GM18858 (cell line): Measurements from ENCODE around the gene AXIN1.
"Not testable (repeated sequence)": the region's sequence is repeated elsewhere in the genome, so short reads cannot be mapped to it uniquely, and the experiment has no call there.

Experiments
- ATAC-seq: cut with Tn5 transposase; IDR thresholded peaks from one replicate; pipeline ENCODE4 v1.9.1; 2021; ENCODE audit not compliant: unreplicated experiment

Gene AXIN1

DNA sequence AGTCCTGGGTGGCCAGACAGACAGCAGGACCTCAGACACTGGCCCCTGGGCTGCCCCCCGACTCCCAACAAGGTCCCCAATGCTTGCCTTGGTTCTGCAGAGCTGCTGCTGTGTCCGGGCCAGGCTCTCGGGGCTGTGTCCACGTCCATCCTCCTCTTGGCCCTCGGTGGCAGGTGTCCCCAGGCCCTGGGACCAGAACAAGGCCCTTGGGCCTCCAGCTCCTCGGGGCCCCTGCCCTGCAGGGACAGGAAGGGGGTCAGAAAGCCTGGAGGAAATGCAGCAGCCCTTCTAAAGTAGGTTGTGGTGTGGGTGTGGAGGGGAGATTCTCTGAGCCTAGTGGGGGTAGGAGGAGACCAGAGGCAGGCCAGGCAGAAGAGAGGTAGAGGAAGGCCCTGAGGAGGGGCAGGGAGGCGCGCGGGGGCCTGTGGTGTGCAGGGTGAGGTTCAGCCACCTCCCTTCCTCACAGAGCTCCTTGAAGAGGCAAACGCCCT lies 2.5 kb upstream of the AXIN1 start:
- no peak for ATAC-seq

DNA sequence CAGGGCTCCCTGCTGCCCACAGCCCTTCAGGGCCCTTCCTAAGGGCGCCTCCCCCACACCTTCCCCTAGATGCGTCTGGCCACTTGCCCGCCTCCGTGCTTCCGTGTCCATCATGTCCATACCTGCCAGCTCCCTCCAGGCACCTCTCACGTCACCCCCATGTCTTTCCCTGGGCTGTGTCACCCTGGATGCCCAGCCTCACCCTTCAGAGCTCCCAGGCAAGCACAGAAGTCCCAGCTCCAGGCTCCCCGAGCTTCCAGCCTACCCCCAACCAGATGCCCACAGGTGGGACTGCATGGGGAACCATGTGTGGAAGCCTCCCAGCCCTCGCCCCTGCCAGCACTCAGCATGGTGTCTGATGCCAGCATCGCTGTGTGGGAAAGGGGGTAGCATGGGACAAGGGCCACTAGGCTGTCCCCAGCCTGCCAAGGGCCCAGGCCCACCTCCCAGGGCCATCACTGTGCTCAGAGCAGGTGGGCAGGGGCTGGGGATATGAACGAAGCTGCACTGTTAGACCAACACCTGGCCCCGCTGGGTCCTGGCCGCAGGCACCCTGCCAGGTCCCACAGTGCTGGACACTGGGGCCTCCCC lies 1.9 kb upstream of the AXIN1 start:
- no peak for ATAC-seq

- no peak for ATAC-seq
Observed at GRCh38 chr16:353404-354290, 1.1 kb upstream of the AXIN1 start.

DNA sequence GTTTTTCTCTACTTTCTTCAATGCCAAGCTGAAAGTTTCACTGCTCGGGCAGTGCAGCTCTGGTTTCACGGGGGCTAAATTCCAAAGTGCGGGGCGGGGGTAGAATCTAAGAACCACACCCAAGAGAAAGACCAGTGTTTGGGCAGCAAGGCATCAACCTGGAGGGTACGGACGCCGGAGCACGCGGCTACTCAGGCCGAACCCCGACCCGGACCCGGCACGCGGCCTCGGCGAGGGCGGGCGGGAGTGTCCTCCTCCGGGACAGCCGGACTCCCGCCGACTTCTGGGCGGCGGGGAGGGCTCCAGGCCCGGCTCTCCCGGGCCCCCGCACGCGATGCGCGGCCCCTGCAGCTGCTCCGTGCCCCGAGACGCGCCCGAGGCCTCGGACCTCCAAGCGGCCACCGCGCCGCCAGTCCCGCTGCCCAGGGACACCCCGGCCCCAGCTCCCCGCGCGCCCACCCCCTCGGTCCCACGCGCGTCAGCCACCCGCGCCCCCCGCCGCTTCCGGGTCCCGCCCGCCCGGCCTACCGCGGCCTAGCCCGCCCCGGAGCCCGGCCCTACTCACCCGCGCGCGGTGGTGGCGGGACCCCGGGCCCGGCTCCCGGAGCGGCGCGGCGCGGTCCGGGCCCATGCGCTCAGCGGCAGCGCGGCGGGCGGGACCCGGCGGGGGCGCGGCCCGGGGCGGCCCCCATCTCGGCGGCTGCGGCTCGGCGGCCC lies 561 bp downstream of the AXIN1 start:
- peak; percentile 13 for ATAC-seq

- ATAC-seq: no peak
Observed at GRCh38 chr16:350203-350602, 2.3 kb downstream of the AXIN1 start.

- ATAC-seq: no peak
Observed at GRCh38 chr16:349211-349610, 3.3 kb downstream of the AXIN1 start.

GRCh38 chr16:348495-348894 lies 4.0 kb downstream of the AXIN1 start:
- not testable (repeated sequence) for ATAC-seq

GRCh38 chr16:347203-347602 lies 5.3 kb downstream of the AXIN1 start:
- no peak for ATAC-seq

DNA sequence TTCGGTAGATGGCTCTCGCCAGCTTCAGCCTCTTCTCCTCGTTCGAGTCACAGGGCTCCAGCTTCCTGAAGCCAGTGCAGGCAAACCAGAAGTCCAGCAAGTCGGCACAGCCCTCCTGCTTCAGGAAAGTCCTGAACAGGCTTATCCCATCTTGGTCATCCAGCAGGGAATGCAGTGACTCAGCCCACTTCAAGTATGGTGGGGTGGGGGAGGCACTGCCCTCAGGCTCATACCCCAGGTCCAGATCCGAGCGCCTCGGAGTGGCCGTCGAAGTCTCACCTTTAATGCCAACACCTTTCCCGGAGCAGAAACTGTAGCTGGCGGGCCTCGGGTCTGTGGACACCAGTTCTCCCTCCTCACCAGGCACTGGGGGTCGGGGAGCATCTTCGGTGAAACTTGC lies 5.9 kb downstream of the AXIN1 start:
- ATAC-seq: no peak

GRCh38 chr16:345772-346171 lies 6.8 kb downstream of the AXIN1 start:
- no peak for ATAC-seq

- no peak for ATAC-seq
Observed at GRCh38 chr16:342455-343213, 9.9 kb downstream of the AXIN1 start.

DNA sequence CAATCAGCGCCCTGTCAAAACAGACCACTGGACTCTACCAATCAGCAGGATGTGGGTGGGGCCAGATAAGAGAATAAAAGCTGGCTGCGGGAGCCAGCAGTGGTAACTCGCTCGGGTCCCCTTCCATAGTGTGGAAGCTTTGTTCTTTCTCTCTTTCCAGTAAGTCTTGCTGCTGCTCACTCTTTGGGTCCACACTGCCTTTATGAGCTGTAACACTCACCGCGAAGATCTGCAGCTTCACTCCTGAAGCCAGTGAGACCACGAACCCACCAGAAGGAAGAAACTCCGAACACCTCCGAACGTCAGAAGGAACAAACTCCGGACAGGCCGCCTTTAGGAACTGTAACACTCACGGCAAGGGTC lies 10.6 kb downstream of the AXIN1 start:
- not testable (repeated sequence) for ATAC-seq

DNA sequence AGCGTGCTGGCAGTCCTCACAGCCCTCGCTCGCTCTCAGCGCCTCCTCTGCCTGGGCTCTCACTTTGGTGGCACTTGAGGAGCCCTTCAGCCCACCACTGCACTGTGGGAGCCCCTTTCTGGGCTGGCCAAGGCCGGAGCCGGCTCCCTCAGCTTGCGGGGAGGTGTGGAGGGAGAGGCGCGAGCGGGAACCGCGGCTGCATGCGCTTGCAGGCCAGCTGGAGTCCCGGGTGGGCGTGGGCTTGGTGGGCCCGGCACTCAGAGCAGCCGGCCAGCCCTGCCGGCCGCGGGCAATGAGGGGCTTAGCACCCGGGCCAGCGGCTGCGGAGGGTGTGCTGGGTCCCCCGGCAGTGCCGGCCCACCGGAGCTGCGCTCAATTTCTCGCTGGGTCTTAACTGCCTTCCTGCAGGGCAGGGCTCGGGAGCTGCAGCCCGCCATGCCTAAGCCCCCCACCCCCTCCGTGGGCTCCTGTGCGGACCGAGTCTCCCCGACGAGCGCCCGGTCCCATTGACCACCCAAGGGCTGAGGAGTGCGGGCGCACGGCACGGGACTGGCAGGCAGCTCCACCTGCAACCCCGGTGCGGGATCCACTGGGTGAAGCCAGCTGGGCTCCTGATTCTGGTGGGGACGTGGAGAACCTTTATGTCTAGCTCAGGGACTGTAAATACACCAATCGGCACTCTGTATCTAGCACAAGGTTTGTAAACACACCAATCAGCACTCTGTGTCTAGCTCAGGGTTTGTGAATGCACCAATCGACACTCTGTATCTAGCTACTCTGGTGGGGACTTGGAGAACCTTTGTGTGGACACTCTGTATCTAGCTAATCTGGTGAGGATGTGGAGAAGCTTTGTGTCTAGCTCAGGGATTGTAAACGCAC lies 11.2 kb downstream of the AXIN1 start:
- ATAC-seq: not testable (repeated sequence)

- ATAC-seq: no peak
Observed at GRCh38 chr16:340370-341091, 12.0 kb downstream of the AXIN1 start.

DNA sequence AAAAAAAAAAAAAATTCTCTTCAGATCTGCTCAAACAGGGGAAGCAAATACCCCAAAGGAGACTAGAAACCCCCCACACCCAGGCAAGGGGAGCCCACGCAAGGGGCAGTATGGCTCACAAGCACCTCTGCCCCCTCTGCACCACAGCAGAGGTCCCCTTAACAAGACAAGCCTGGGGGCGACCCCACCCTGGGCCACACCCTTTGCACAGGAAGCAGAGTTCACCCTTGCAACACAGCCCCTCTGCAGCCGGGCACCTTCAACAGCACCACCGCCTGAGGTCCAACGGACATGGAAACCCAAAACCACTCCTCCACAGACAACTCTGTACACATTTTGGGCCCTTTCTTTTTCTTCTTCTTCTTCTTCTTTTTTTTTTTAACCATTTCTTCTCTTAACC lies 12.8 kb downstream of the AXIN1 start:
- no peak for ATAC-seq

DNA sequence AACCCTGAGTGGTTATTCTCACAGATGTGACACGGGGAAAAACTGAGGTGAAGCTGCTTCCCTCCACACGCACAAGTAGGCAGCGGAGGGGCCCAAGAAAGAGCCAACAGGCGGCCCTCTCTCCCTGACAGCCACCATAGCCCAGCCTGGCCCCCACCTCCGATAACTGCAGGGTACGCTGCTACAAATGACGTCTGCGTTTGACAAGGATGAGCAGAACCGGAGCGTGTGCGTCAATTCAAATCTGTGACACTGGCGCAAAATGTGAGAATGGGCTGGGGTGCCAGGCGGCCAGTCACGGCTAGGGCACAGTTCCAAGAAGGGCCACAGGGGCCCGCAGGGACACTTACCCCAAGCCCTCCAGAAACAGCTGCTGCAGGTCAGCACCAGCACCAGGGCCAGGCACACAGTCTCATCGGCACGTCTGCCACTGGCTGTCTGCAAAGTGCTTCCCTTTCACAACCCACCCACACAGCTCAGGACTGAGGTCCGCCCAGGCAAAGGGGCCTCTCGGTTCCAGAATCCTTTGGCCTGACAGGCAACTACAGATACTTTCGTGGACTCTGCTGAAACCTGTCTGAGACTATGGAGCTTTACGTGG lies 14.4 kb downstream of the AXIN1 start:
- no peak for ATAC-seq

DNA sequence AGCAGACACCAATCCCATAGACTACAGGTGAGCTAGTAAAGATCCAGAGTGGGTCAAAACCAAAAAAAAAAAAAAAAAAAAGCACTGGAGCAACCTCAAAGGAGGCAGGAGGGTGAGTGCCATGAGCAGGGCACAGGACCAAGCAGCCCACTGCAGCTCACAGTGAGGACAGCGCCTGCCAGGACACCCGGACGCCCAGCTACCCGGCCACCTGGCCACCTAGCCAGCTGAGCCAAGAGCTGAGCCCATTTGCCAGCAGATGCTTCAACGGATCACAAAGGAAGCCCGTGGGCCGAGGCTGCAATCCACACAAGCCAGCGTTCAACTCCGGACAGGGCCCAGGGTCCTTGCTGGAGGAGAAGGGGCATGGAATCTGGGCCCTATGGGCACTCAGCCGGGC lies 15.1 kb downstream of the AXIN1 start:
- no peak for ATAC-seq

- no peak for ATAC-seq
Observed at GRCh38 chr16:336269-336668, 16.3 kb downstream of the AXIN1 start.
